Measurements from ENCODE around the gene PPIP5K2. TPM values are rescaled to one million over a fixed set of nuclear protein-coding genes. Genes with fewer than 3 reads are reported as not detected.

The PPIP5K2 gene
- total and polyA plus RNA-seq, 2 of the 8 experiments (the other 6 are each of a cell fraction or from before 2014, with no cell fraction given) = 14.8 to 46.6 TPM

DNA sequence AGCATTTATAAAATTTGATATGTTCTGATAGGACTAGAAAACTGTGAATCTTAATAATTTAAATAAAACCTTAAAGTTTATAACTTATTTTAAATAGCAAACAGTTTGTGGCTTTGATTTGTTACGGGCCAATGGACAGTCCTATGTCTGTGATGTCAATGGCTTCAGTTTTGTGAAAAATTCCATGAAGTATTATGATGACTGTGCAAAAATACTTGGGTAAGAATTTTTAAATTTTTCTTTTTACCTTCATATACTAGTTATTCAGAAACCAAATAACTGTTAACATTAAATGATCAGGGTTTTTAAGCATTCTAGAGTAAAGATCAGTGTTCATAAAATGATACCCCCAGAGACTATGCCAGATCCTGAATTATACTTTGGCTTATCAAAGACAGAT is 31.1 kb downstream of the PPIP5K2 start:
- H3K27me3 ChIP-seq (replicated peaks in 1 of 4; ENCODE audit: control insufficient read depth in 3 of 4, extremely low read depth in 1 of 4, insufficient read depth in 3 of 4, low read length in 3 of 4) = no peaks in the 10 kb centered on the region
- ChIA-PET CTCF (ENCODE audit: partially characterized antibody) (no interaction called here), POLR2A (ENCODE audit: partially characterized antibody) (no interaction called here)
- H3K18ac ChIP-seq (ENCODE audit: extremely low read depth, low read length) = no peak overlapping the region
- H3K79me2 ChIP-seq (ENCODE audit: control insufficient read depth in 1 of 2, insufficient read depth in 2 of 2, low read length in 2 of 2) = no peaks in the 10 kb centered on the region
- H3K23me2 ChIP-seq (ENCODE audit: low read depth, low read length) = no peaks in the 10 kb centered on the region
- no peak overlapping the region for H2BK120ac ChIP-seq (replicated peaks; ENCODE audit: low read depth, low read length)
- H3K4me1 ChIP-seq (replicated peaks in 1 of 4; ENCODE audit: control insufficient read depth in 3 of 4, insufficient read depth in 4 of 4, low read length in 3 of 4) = no peaks in the 10 kb centered on the region
- H3K56ac ChIP-seq (replicated peaks; ENCODE audit: insufficient read length, low read depth, low read length) = no peak overlapping the region
- H3K79me1 ChIP-seq (ENCODE audit: low read depth, low read length) = no peaks in the 10 kb centered on the region
- no peak overlapping the region for H4K5ac ChIP-seq (ENCODE audit: insufficient read length, low read depth, low read length)
- no peak overlapping the region for H2BK15ac ChIP-seq (ENCODE audit: low read length)
- no peak overlapping the region for H3K4ac ChIP-seq (replicated peaks; ENCODE audit: insufficient read length, low read depth, low read length)
- H4K8ac ChIP-seq (ENCODE audit: extremely low read depth, insufficient read depth, low read length) = no peak overlapping the region
- H4K20me1 ChIP-seq (replicated peaks in 1 of 2; ENCODE audit: control insufficient read depth in 1 of 2, insufficient read depth in 2 of 2, low read length in 2 of 2) = no peaks in the 10 kb centered on the region
- peak; percentile 69; the same call in 1 of the 2 replicates for TF ChIP-seq MAFK (IDR thresholded peaks at IDR 0.05; ENCODE audit: low read depth, low read length)
- no peak for TF ChIP-seq ZNF274 (IDR thresholded peaks at IDR 0.05; ENCODE audit: borderline replicate concordance, extremely low read depth, low read length)
- TF ChIP-seq SP1 (IDR thresholded peaks at IDR 0.05; ENCODE audit: low read depth, low read length) = no peak
- no peak overlapping the region for H2AFZ ChIP-seq (ENCODE audit: low read length)
- H3K9me3 ChIP-seq (ENCODE audit: insufficient read depth in 2 of 2, low read depth in 1 of 2, low read length in 1 of 2) = no peaks in the 10 kb centered on the region
- H3K4me2 ChIP-seq (ENCODE audit: insufficient read depth in 1 of 2, low read depth in 2 of 2, low read length in 2 of 2) = no peak overlapping the region
- H2BK12ac ChIP-seq (ENCODE audit: low read depth, low read length) = no peak overlapping the region
- WGBS, 2 experiments (ENCODE audit: extremely low coverage in 1 of 2, insufficient coverage in 1 of 2, insufficient read length in 1 of 2, insufficient replicate concordance in 2 of 2, low coverage in 1 of 2, low lambda C conversion rate in 2 of 2, missing lambda C conversion rate in 1 of 2) = 96% methylated on average over 1 of the region's 1 CpG; no CpG with 5 or more reads in 1 of the 2 experiments
- H3K14ac ChIP-seq (ENCODE audit: insufficient read length) = no peak overlapping the region
- H3K36me3 ChIP-seq (ENCODE audit: control insufficient read depth in 2 of 4, insufficient read depth in 4 of 4, low read length in 3 of 4) = peaks cover 0 to 3% (median 0%) of the 10 kb centered on the region in 4 experiments; a peak in 1 of 8 replicates
- no peak overlapping the region for H3K27ac ChIP-seq (ENCODE audit: low read depth, low read length)
- no peak overlapping the region for H2BK5ac ChIP-seq (ENCODE audit: low read depth, low read length)
- FAIRE-seq (no peak), DNase-seq (ENCODE audit: low read depth in 1 of 2, low spot score in 2 of 2) (no peak)
- no peak overlapping the region for H3K4me3 ChIP-seq (ENCODE audit: extremely low read depth in 1 of 4, insufficient read depth in 2 of 4, low read depth in 3 of 4, low read length in 4 of 4)
- no peak overlapping the region for H4K91ac ChIP-seq (replicated peaks; ENCODE audit: insufficient read length, low read length)
- no peak overlapping the region for H3K9ac ChIP-seq (replicated peaks in 1 of 4; ENCODE audit: extremely low read depth in 1 of 4, low read depth in 3 of 4, low read length in 3 of 4)
- no peak overlapping the region for H2BK20ac ChIP-seq (ENCODE audit: low read length)
- H3K23ac ChIP-seq (ENCODE audit: insufficient read length) = no peak overlapping the region
- no peak overlapping the region for H2AK5ac ChIP-seq (ENCODE audit: low read depth, low read length)

All from H1 (cell line).